ENCODE results near the gene ZSCAN22.
A peak's percentile ranks its signal among the peaks of the same experiment; 100 is the strongest.

ZSCAN22 gene

GRCh38 chr19:58328999-58329398 lies 2.2 kb downstream of the ZSCAN22 start:
- Histone ChIP-seq H3K79me2 (ENCODE audit: low read length) (peaks cover 10% of the 10 kb centered on the region), H3K4me1 (ENCODE audit: low read length) (peaks cover 7% of the 10 kb centered on the region; the same call in 1 of the 2 replicates), H3K36me3 (replicated peaks; ENCODE audit: insufficient read depth, low read length) (no peaks in the 10 kb centered on the region), H2AFZ (ENCODE audit: low read length) (no peak overlapping the region), H3K4me2 (ENCODE audit: low read depth, low read length) (no peak overlapping the region), H3K27me3 (replicated peaks; ENCODE audit: insufficient read depth, low read length) (no peaks in the 10 kb centered on the region), H3K27ac (ENCODE audit: low read length) (no peak overlapping the region), H3K9me2 (replicated peaks; ENCODE audit: insufficient read depth, low read length) (no peaks in the 10 kb centered on the region), H3K9ac (ENCODE audit: low read length) (no peak overlapping the region), H3K4me3 (ENCODE audit: low read length) (no peak overlapping the region), H3K9me3 (replicated peaks; ENCODE audit: insufficient read depth, low read length) (no peaks in the 10 kb centered on the region), H3F3A (ENCODE audit: insufficient read depth, low read length) (no peaks in the 10 kb centered on the region), H4K20me1 (ENCODE audit: insufficient read depth, low read length) (no peaks in the 10 kb centered on the region)
- TF ChIP-seq EZH2 (optimal IDR thresholded peaks at IDR 0.05; ENCODE audit: low read depth, low read length) (no peak), CTCF (IDR thresholded peaks at IDR 0.05; ENCODE audit: low read length) (peak; percentile 29), EZH2phosphoT487 (IDR thresholded peaks at IDR 0.05; ENCODE audit: low read length) (no peak)
- DNase-seq: no peak

GRCh38 chr19:58330458-58330857 lies 3.7 kb downstream of the ZSCAN22 start:
- Histone ChIP-seq H3K4me2 (ENCODE audit: low read depth, low read length) (no peak overlapping the region), H3K79me2 (ENCODE audit: low read length) (peaks cover 10% of the 10 kb centered on the region), H3K4me1 (ENCODE audit: low read length) (peaks cover 6% of the 10 kb centered on the region; the same call in 1 of the 2 replicates), H2AFZ (ENCODE audit: low read length) (no peak overlapping the region), H3K9me3 (replicated peaks; ENCODE audit: insufficient read depth, low read length) (no peaks in the 10 kb centered on the region), H3K4me3 (ENCODE audit: low read length) (no peak overlapping the region), H3F3A (ENCODE audit: insufficient read depth, low read length) (no peaks in the 10 kb centered on the region), H4K20me1 (ENCODE audit: insufficient read depth, low read length) (no peaks in the 10 kb centered on the region), H3K27me3 (replicated peaks; ENCODE audit: insufficient read depth, low read length) (no peaks in the 10 kb centered on the region), H3K36me3 (replicated peaks; ENCODE audit: insufficient read depth, low read length) (0 out of 2 replicates have a peak, but pooled peaks cover 3% of the 10 kb centered on the region), H3K9me2 (replicated peaks; ENCODE audit: insufficient read depth, low read length) (no peaks in the 10 kb centered on the region), H3K27ac (ENCODE audit: low read length) (no peak overlapping the region), H3K9ac (ENCODE audit: low read length) (no peak overlapping the region)
- DNase-seq: no peak
- TF ChIP-seq EZH2 (optimal IDR thresholded peaks at IDR 0.05; ENCODE audit: low read depth, low read length) (no peak), EZH2phosphoT487 (IDR thresholded peaks at IDR 0.05; ENCODE audit: low read length) (no peak), CTCF (IDR thresholded peaks at IDR 0.05; ENCODE audit: low read length) (no peak)

GRCh38 chr19:58332697-58333096 lies 5.9 kb downstream of the ZSCAN22 start:
- Histone ChIP-seq H3K4me3 (ENCODE audit: low read length) (no peak overlapping the region), H2AFZ (ENCODE audit: low read length) (no peak overlapping the region), H3K27me3 (replicated peaks; ENCODE audit: insufficient read depth, low read length) (no peaks in the 10 kb centered on the region), H3K27ac (ENCODE audit: low read length) (no peak overlapping the region), H3K9ac (ENCODE audit: low read length) (no peak overlapping the region), H3K79me2 (ENCODE audit: low read length) (peaks cover 6% of the 10 kb centered on the region; the same call in 1 of the 2 replicates), H3K9me3 (replicated peaks; ENCODE audit: insufficient read depth, low read length) (no peaks in the 10 kb centered on the region), H3F3A (ENCODE audit: insufficient read depth, low read length) (no peaks in the 10 kb centered on the region), H4K20me1 (ENCODE audit: insufficient read depth, low read length) (no peaks in the 10 kb centered on the region), H3K4me2 (ENCODE audit: low read depth, low read length) (no peak overlapping the region), H3K36me3 (replicated peaks; ENCODE audit: insufficient read depth, low read length) (0 out of 2 replicates have a peak, but pooled peaks cover 5% of the 10 kb centered on the region), H3K4me1 (ENCODE audit: low read length) (no peaks in the 10 kb centered on the region), H3K9me2 (replicated peaks; ENCODE audit: insufficient read depth, low read length) (no peaks in the 10 kb centered on the region)
- no peak for TF ChIP-seq EZH2phosphoT487 (IDR thresholded peaks at IDR 0.05; ENCODE audit: low read length)
- no peak for DNase-seq

GRCh38 chr19:58334691-58335249 lies 8.0 kb downstream of the ZSCAN22 start:
- no peak for DNase-seq
- Histone ChIP-seq H3K9me2 (replicated peaks; ENCODE audit: insufficient read depth, low read length) (no peaks in the 10 kb centered on the region), H3K27me3 (replicated peaks; ENCODE audit: insufficient read depth, low read length) (no peaks in the 10 kb centered on the region), H3F3A (ENCODE audit: insufficient read depth, low read length) (no peaks in the 10 kb centered on the region), H3K9me3 (replicated peaks; ENCODE audit: insufficient read depth, low read length) (no peaks in the 10 kb centered on the region), H3K79me2 (ENCODE audit: low read length) (no peaks in the 10 kb centered on the region), H4K20me1 (ENCODE audit: insufficient read depth, low read length) (no peaks in the 10 kb centered on the region), H3K27ac (ENCODE audit: low read length) (no peak overlapping the region), H3K4me2 (ENCODE audit: low read depth, low read length) (no peak overlapping the region), H2AFZ (ENCODE audit: low read length) (no peak overlapping the region), H3K4me3 (ENCODE audit: low read length) (no peak overlapping the region), H3K9ac (ENCODE audit: low read length) (no peak overlapping the region), H3K4me1 (ENCODE audit: low read length) (no peaks in the 10 kb centered on the region), H3K36me3 (replicated peaks; ENCODE audit: insufficient read depth, low read length) (0 out of 2 replicates have a peak, but pooled peaks cover 5% of the 10 kb centered on the region)
- no peak for TF ChIP-seq EZH2 (optimal IDR thresholded peaks at IDR 0.05; ENCODE audit: low read depth, low read length)
- no peak for TF ChIP-seq CTCF (IDR thresholded peaks at IDR 0.05; ENCODE audit: low read length)
- TF ChIP-seq EZH2phosphoT487 (IDR thresholded peaks at IDR 0.05; ENCODE audit: low read length): no peak
